ENCODE results near the gene E2F8.
"Not testable (repeated sequence)": the region's sequence is repeated elsewhere in the genome, so short reads cannot be mapped to it uniquely, and the experiment has no call there.

E2F8 gene

GRCh38 chr11:19240420-19241259 lies at the start of gene E2F8:
Gene E2F8, minus strand, starts transcription at chr11:19240945. Its CDS starts 824 bp downstream, at chr11:19240121.
- peak; percentile 90 for DNase-seq

DNA sequence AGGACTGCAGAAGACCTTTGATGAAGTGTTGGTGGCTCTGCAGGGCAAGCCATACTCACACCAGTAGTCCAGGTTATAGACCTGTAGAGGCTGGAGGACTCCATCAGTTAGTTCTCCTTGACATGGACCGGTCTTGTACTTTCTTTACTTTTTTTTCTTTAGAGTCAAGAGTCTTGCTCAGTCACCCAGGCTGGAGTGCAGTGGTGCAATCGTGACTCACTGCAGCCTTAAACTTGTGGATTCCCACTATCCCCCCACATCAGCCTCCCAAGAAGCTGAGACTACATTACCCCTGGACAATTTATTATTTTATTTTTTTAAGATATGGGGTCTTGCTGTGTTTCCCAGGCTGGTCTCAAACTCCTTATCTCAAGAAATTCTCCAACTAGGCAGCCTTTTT lies 49.6 kb upstream of the E2F8 start:
- DNase-seq = no peak

- no peak for DNase-seq
Measured at GRCh38 chr11:19288256-19288655, 47.5 kb upstream of the E2F8 start.

GRCh38 chr11:19286411-19286810 lies 45.7 kb upstream of the E2F8 start:
- no peak for DNase-seq

DNA sequence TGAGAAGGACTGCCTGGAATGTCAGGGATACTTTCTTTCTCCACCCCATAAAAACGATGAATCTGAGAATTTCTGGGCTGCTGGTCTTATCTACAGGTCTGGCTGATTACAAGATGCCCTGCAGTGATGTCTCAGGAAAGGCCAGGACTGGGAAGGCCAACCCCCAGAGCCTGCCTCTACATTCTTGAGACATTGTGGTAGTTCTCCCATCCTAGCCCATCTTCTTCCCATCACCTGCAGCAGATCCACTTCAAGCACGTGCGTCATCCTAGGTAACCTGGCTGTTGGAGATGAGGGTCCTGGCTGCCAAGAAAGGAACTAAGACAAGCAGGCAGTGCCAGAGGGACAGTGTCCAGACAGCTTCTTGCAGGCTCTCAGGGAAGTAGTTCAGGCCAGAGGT lies 44.1 kb upstream of the E2F8 start:
- no peak for DNase-seq

DNA sequence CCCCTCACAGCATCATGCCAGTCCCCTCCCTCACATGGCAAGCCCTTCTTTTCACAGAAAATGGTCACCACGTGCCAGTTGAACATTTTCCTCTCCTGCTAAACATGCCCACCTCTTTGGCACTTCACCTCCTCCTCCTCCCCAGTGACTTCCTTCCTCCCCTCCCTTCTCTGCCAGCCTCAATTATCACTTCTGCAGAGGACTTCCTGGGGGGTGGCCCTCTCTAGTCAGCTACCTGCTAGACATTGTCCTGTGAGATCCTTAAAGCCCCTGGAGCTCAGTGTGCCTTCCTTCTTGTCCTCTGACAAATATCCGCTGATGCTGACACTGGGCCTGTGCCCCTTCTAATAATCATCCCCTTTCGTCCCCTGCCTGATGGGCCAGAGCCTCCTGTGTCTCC lies 43.2 kb upstream of the E2F8 start:
- peak; percentile 32 for DNase-seq

DNA sequence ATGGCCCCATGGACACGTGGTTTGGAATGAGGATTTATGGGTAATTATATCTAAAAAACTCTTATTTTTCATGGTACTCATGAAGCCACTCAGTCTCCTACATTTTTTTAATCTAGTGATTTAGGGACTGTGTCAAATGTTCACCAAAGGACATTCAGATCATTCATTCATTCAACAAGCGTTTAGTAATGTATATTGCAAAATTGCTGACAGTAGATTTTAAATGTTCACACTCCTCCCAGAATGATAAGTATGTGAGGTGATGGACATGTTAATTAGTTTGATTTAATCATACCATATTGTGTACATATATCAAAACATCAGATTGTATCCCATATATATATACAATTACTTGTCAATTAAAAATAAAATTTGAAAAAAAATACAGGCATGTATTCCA lies 40.8 kb upstream of the E2F8 start:
- DNase-seq = no peak

GRCh38 chr11:19281041-19281440 lies 40.3 kb upstream of the E2F8 start:
- peak; percentile 60 for DNase-seq

DNA sequence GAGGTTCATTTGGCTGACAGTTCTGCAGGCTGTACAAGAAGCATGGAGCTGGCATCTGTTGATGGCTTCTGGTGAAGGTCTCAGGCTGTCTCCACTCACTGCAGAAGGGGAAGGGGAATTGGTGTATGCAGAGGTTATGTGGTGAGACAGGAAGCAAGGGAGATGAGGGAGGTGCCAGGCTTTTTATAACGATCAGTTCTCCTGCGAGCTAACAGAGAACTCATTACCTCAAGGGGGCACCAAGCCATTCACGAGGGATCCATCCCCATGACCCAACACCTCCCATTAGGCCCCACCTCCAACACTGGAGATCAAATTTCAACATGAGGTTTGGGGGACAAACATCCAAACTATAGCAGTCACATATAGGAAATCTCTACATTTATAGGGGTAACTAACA lies 38.7 kb upstream of the E2F8 start:
- DNase-seq = peak; percentile 24

- no peak for DNase-seq
Measured at GRCh38 chr11:19276859-19277808, 36.4 kb upstream of the E2F8 start.

DNA sequence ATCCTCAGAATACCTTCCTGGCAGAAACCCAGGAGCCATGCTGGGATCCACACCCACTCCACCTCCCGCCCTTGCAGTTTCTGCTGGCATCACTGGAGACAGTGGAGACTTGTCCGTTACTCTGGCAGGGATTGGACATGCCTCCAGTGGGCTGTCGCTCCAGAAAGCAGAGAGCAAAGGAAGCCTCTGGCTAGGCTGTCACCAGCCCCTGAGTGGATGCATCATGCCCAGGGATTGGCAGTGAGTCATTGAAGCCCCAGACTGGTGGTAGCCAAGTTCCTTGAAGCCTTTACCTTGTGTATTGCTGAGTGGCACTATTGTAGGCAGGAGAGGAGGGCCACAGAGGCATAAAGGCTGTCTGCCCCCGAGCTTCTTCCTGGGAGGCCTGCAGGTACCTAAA lies 34.8 kb upstream of the E2F8 start:
- no peak for DNase-seq

DNA sequence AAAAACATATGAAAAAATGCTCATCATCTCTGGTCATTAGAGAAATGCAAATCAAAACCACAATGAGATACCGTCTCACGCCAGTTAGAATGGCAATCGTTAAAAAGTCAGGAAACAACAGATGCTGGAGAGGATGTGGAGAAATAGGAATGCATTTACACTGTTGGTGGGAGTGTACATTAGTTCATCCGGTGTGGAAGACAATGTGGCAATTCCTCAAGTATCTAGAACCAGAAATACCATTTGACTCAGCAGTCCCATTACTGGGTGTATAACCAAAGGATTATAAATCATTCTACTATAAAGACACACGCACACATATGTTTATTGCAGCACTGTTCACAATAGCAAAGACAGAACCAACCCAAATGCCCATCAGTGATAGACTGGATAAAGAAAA lies 32.5 kb upstream of the E2F8 start:
- DNase-seq = not testable (repeated sequence)

DNA sequence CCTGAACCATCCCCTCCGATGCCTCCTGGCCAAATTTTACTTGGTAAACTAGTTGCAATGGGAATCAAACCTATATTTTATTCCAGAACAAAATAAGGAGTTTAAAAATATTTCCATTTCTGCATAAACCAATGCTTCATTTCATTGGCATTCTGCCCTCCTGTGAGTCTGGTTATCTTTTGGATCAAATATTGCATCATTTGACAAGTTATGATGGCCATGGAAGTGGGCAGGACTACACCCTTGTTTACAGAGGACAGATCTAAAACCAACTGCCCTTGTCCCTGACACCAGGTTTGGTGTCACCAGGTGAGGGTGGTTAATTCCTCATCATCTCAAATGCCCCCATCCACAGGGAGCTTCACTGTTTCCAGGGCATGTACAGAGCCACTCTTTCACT lies 28.2 kb upstream of the E2F8 start:
- no peak for DNase-seq

DNA sequence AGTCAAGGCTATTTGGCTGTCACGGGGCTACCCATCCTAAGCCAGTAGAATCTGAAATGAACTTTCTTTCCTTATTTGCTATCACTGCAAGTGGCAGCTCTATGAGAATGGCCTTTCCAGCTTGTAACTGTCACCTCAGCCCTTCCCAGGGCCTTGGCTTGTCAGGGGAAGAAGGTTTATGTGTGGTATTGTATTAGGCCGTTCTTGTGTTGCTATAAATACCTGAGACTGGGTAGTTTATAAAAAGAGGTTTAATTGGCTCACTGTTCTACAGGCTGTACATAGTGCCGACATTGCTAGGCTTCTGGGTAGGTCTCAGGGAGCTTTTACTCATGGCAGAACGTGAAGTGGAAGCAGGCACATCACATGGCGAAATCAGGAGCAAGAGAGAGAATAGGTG lies 26.8 kb upstream of the E2F8 start:
- no peak for DNase-seq

DNA sequence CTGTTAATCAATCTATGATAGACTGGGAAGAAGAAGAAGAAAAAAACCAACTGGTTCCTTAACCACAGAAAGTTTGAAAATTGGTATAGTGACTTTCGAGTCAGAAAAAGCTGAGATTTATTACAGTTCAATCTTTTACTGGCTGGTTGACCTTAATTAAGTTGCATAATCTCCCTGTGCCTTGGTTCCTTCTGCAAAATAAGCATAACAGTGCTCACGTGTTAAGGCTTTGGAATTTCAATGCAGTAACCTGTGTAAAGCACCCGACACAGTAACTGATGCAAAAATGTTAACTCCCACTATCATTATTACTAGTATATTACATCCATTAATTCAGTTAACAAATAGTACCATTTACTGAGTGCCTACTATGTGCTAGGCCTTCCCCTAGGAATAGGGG lies 22.6 kb upstream of the E2F8 start:
- DNase-seq = no peak

GRCh38 chr11:19259487-19260345 lies 19.0 kb upstream of the E2F8 start:
- peak; percentile 66 for DNase-seq

DNA sequence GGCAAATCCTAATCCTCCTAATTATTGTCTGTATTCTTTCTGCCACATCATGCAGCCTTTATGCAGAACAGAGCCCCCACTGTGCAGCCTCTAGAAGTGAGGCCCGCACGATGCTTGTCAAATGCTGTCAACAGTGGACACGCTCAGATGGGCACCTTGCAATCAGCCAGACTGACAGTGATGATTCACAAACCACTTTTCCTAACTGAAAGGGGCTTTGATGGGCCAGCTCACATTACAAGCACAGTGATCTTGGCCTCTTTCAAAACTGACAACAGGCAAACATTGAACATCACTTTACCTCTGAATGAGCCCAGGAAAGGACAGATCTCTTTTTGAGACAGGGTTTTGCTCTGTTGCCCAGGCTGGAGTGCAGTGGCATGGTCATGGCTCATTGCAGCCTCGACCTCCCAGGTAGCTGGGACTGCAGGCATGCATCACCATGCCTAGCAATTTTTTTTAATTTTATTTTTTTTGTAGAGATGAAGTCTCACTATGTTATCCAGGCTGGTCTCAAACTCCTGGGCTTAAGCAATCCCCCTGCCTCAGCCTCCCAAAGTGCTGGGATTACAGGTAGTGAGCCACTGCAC lies 18.0 kb upstream of the E2F8 start:
- no peak for DNase-seq

DNA sequence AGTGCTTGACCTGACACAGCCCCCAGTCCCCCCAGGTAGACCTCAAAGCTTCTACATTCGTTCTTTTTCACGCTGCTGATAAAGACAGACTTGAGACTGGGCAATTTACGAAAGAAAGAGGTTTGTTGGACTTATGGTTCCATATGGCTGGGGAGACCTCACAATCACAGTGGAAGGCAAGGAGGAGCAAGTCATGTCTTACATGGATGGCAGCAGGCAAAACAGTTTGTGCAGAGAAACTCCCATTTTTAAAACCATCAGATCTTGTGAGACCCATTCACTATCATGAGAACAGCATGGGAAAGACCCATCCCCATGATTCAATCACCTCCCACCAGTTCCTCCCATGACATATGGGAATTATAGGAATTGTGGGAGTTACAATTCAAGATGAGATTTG lies 13.7 kb upstream of the E2F8 start:
- not testable (repeated sequence) for DNase-seq

GRCh38 chr11:19253817-19254216 lies 13.1 kb upstream of the E2F8 start:
- DNase-seq = no peak

DNA sequence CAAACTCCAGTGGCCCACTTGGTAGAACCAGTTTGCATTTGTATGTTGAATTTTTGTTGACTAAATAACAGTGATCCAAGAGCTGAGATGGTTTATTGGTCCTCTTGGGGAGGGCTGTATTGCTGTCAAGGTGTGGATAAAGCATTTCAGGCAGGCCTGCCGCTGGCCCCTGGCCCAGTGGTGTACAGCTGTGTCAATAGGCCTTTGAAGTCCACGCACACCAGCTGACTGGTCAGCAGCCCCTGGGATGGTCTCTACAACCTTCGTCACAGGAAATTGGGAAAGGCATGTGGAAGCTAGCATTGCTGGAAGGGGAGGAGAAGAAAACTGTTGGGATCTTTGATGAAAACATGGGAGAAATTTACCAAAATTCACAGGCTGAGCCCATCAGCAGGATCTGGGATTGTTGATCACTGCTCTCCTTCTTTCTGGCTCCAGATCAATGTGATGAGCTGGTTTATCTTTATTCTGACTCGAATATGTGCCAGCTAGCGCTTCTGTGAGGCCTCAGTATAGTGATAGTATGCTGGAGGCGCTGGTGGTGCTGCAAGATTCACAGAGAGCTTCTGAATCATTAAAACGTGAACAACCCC lies 12.5 kb upstream of the E2F8 start:
- no peak for DNase-seq

DNA sequence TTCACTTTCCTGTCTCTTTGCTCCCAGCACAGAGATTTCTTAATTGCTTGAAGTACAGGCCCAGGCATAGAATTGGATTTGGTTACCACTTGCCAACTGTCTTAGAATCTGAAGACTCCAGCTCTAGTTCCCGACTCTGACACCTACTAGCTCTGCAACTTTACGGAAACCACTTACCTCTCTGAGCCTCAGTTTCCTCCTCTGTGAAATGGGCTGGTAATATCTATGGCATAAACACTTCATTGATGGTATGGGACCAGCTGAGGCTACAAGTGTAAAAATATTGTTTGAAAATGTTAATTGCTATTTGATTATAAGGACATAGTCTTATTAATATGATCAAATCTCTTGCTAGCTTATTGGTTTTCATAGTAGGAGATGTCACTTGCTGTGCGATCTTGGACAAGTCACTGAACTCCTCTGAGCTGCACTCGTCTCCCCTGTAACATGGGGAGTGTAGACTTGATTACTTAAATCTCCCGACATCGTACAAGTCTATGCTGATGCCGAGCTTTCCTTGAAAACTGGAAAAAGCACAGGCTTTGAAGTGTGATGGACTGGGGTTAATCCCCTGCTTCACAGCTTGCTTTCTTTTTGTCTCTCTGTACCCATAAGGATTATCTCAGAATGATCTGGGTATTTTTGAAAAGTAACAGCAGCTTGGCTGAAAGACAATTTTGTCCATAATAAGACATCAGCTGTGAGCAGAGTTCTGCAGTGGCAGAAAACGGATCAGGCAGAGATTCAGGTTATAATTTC lies 11.8 kb upstream of the E2F8 start:
- no peak for DNase-seq
